Measurements from ENCODE around the gene NANOS1. TPM values are rescaled to one million over a fixed set of nuclear protein-coding genes. Genes with fewer than 3 reads are reported as not detected.

NANOS1 gene
- total and polyA plus RNA-seq, 10 donors, result 0.09 to 0.86 (median 0.40) TPM

DNA sequence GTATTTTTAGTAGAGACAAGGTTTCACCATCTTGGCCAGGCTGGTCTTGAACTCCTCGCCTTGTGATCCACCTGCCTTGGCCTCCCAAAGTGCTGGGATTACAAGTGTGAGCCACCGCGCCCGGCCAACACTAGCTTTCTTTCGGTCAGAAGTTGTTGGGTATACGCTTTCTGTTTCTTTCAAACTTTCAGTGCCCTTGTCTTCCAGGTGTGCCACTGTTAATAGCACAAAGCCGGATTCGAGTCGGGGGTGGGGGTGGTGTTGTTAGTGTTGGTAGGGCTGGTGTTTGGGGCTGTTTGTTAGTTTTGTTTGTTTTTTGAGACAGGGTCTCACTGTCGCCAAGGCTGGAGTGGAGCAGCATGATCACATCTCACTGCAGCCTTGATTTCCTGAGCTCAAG, 33.8 kb upstream of the NANOS1 start:
- Histone ChIP-seq H3K4me3 (no peak overlapping the region), H3K9me3 (no peaks in the 10 kb centered on the region), H3K27ac (no peak overlapping the region), H3K27me3 (replicated peaks in 1 of 7) (peaks cover 0 to 7% (median 0%) of the 10 kb centered on the region in 7 donors), H3K4me1 (no peaks in the 10 kb centered on the region), H3K36me3 (no peaks in the 10 kb centered on the region)
- TF ChIP-seq POLR2AphosphoS5 (IDR thresholded peaks at IDR 0.05) (no peak), POLR2A (IDR thresholded peaks at IDR 0.05) (no peak)
- TF ChIP-seq, protein P1, sequence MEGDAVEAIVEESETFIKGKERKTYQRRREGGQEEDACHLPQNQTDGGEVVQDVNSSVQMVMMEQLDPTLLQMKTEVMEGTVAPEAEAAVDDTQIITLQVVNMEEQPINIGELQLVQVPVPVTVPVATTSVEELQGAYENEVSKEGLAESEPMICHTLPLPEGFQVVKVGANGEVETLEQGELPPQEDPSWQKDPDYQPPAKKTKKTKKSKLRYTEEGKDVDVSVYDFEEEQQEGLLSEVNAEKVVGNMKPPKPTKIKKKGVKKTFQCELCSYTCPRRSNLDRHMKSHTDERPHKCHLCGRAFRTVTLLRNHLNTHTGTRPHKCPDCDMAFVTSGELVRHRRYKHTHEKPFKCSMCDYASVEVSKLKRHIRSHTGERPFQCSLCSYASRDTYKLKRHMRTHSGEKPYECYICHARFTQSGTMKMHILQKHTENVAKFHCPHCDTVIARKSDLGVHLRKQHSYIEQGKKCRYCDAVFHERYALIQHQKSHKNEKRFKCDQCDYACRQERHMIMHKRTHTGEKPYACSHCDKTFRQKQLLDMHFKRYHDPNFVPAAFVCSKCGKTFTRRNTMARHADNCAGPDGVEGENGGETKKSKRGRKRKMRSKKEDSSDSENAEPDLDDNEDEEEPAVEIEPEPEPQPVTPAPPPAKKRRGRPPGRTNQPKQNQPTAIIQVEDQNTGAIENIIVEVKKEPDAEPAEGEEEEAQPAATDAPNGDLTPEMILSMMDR (IDR thresholded peaks at IDR 0.05 in 8 of 11, conservative IDR thresholded peaks at IDR 0.05 in 3 of 11), result no peak
- intact Hi-C loops (cut with DNase I; ENCODE audit: low total_unique reads), result no loop called here
- DNase-seq, result no peak
- 89 to 91% (median 89%) methylated on average over 10 of the region's 10 CpGs for WGBS, 5 donors

DNA sequence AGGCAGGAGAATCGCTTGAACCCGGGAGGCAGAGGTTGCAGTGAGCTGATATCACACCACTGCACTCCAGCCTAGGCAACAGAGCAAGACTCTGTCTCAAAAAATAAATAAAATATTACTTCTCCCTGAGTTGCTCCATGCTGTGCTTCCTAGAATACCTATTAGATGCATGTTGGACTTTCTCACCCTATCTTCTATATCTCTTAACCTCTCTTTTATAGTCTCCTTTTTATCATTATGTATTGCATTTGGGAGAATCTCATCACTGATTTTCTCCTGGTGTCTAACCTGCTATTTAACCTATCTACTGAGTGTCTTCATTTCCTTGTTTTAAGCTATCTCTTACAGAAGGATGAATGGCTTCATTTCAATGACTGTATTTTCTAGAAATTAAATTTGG, 32.1 kb upstream of the NANOS1 start:
- DNase-seq, result no peak
- whole genome bisulfite sequencing, 5 donors, result 85 to 96% (median 92%) methylated on average over 2 of the region's 2 CpGs
- no peaks in the 10 kb centered on the region for H3K36me3 ChIP-seq

DNA sequence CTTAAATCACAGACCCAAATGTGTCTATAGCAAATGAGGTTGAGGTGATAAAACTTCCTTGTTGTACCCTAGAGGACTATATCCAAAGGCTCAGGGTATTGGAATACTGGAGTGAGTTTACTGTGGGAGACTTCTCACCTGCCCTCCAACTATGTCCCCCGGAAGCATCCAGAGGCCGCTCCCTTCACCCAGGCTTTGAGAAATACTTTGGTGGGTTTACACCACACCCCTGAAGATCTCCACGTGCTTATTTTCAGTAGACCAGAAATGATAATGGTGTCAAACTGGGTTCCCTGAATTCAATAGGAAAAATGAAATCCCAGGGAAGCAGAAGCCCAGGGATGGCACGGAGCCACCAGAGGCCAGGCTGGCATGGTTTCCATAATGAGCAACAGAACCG, 31.3 kb upstream of the NANOS1 start:
- H3K4me3 ChIP-seq, result no peak overlapping the region
- H3K9me3 ChIP-seq, result no peaks in the 10 kb centered on the region
- peaks cover 0 to 15% (median 0%) of the 10 kb centered on the region in 7 donors for H3K27me3 ChIP-seq (replicated peaks in 1 of 7)
- TF ChIP-seq POLR2AphosphoS5 (IDR thresholded peaks at IDR 0.05) (no peak), POLR2A (IDR thresholded peaks at IDR 0.05) (no peak)
- TF ChIP-seq, protein P1 (IDR thresholded peaks at IDR 0.05 in 8 of 11, conservative IDR thresholded peaks at IDR 0.05 in 3 of 11), result no peak
- DNase-seq, result no peak
- WGBS, 5 donors, result 83 to 95% (median 89%) methylated on average over 5 of the region's 5 CpGs
- H3K4me1 ChIP-seq, result no peaks in the 10 kb centered on the region
- intact Hi-C loops (cut with DNase I; ENCODE audit: low total_unique reads), result no loop called here
- H3K27ac ChIP-seq, result no peak overlapping the region
- no peaks in the 10 kb centered on the region for H3K36me3 ChIP-seq

More for the DNA sequence above, 32.1 kb upstream of the NANOS1 start:
- H3K9me3 ChIP-seq, result no peaks in the 10 kb centered on the region
- TF ChIP-seq POLR2A (IDR thresholded peaks at IDR 0.05) (no peak), POLR2AphosphoS5 (IDR thresholded peaks at IDR 0.05) (no peak)
- TF ChIP-seq, protein P1 (IDR thresholded peaks at IDR 0.05 in 8 of 11, conservative IDR thresholded peaks at IDR 0.05 in 3 of 11), result no peak
- H3K4me1 ChIP-seq, result no peaks in the 10 kb centered on the region
- H3K4me3 ChIP-seq, result no peak overlapping the region
- peaks cover 0 to 12% (median 0%) of the 10 kb centered on the region in 7 donors for H3K27me3 ChIP-seq (replicated peaks in 1 of 7)
- no peak overlapping the region for H3K27ac ChIP-seq
- intact Hi-C loops (cut with DNase I; ENCODE audit: low total_unique reads), result no loop called here

DNA sequence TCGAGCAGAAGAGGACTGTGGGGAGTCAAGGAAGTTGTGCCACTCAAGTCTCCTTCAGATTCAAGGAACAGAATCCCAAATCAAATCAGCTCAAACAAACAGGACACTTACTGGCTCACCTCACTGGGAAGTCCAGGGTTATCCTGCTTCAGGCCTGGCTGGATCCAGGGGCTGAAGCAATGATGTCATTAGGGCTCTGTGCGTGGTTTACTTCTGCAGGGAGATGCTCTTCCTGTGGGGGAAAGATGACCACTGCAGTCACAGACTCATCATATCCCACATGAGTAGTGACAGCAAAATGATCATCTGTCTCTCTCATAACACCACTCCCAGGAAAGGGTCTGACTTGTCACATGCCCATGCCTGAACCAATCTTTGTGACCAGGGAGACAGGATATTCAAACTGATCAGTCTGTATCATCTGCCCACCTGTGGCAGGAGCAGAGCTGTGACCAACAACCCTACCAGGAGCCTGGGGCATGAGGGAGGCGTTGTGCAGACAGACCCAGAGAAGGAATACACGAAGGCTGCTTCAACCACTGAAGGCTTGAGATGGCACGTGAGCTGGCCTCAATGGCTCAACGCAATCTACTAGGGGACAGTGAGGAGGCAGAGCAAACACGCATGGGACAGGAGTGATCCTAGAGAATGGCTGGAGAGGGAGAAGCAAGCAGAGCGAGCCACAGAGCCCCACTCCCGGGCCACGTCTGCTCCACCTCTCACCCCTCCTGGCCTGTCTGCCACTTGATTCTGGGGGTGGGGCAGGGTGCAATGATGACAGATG, 27.6 kb upstream of the NANOS1 start:
- Histone ChIP-seq H3K4me3 (no peak overlapping the region), H3K9me3 (no peaks in the 10 kb centered on the region), H3K36me3 (no peaks in the 10 kb centered on the region), H3K27ac (no peak overlapping the region), H3K4me1 (no peaks in the 10 kb centered on the region), H3K27me3 (replicated peaks in 1 of 7) (peaks cover 0 to 34% (median 0%) of the 10 kb centered on the region in 7 donors)
- DNase-seq, result no peak
- intact Hi-C loops (cut with DNase I; ENCODE audit: low total_unique reads), result no loop called here
- WGBS, 5 donors, result 82 to 91% (median 85%) methylated on average over 10 of the region's 10 CpGs
- TF ChIP-seq POLR2AphosphoS5 (IDR thresholded peaks at IDR 0.05) (no peak), POLR2A (IDR thresholded peaks at IDR 0.05) (no peak)
- TF ChIP-seq, protein P1 (IDR thresholded peaks at IDR 0.05 in 8 of 11, conservative IDR thresholded peaks at IDR 0.05 in 3 of 11), result no peak

Measured in spleen (tissue), 11 donors.